Fibroblast of lung (primary cell): ENCODE measurements around the gene TMEM123. TPM values are rescaled to one million over a fixed set of nuclear protein-coding genes. Genes with fewer than 3 reads are reported as not detected.
A peak's percentile ranks its signal among the peaks of the same experiment; 100 is the strongest.

Source experiments
- DNase-seq, 2 donors: peaks; one replicate each; pipeline versions ENCODE4 v3.0.0 to v3.0.0-alpha.2; 2010; ENCODE audit warnings: low read depth in 2 of 2
- H2AFZ ChIP-seq: 2 replicates; pipeline ENCODE4 v1.5.1; 2012; ENCODE audit warnings: low read length, control low read depth, inconsistent platforms
- H3K27ac ChIP-seq: 2 replicates; pipeline ENCODE4 v1.5.1; 2011; ENCODE audit warnings: low read length, control low read depth; ENCODE audit not compliant: insufficient read depth
- H3K27me3 ChIP-seq: 2 replicates; pipeline ENCODE4 v1.5.1; 2011; ENCODE audit warnings: mild to moderate bottlenecking, low read length; ENCODE audit not compliant: control insufficient read depth, insufficient read depth
- H3K36me3 ChIP-seq: 2 replicates; pipeline ENCODE4 v1.5.1; 2011; ENCODE audit warnings: low read length; ENCODE audit not compliant: control insufficient read depth, insufficient read depth
- H3K4me1 ChIP-seq: 2 replicates; pipeline ENCODE4 v1.5.1; 2011; ENCODE audit warnings: low read length; ENCODE audit not compliant: control insufficient read depth, insufficient read depth; ENCODE audit errors: extremely low read depth
- H3K4me2 ChIP-seq: 2 replicates; pipeline ENCODE4 v1.5.1; 2011; ENCODE audit warnings: low read length, control low read depth; ENCODE audit not compliant: insufficient read depth; ENCODE audit errors: extremely low read depth
- H3K4me3 ChIP-seq, 4 experiments: fragments of 200-600 bp in 1 of 4; sonication (generic) in 1 of 4; replicated peaks in 1 of 4; 2 replicates each; pipeline ENCODE4 v1.5.1; 2011 to 2016; ENCODE audit warnings: low read length in 4 of 4, low read depth in 3 of 4, mild to moderate bottlenecking in 3 of 4, control low read depth in 2 of 4, inconsistent platforms in 1 of 4, mixed read lengths in 1 of 4; ENCODE audit not compliant: insufficient read depth in 1 of 4; ENCODE audit errors: control extremely low read depth in 1 of 4
- H3K79me2 ChIP-seq: 2 replicates; pipeline ENCODE4 v1.5.1; 2012; ENCODE audit warnings: mild to moderate bottlenecking, low read length, inconsistent platforms; ENCODE audit not compliant: control insufficient read depth, insufficient read depth
- H3K9ac ChIP-seq: 2 replicates; pipeline ENCODE4 v1.5.1; 2011; ENCODE audit warnings: mild to moderate bottlenecking, low read length, control low read depth; ENCODE audit not compliant: insufficient read depth
- H3K9me3 ChIP-seq: 2 replicates; pipeline ENCODE4 v1.5.1; 2012; ENCODE audit warnings: low read depth, low read length; ENCODE audit not compliant: control insufficient read depth, insufficient read depth
- H4K20me1 ChIP-seq: 2 replicates; pipeline ENCODE4 v1.5.1; 2011; ENCODE audit warnings: low read length; ENCODE audit not compliant: control insufficient read depth, insufficient read depth; ENCODE audit errors: extremely low read depth
- EZH2 ChIP-seq: IDR thresholded peaks from 2 replicates; pipeline ENCODE4 v1.5.1; 2012; ENCODE audit warnings: low read length, control low read depth, mild to moderate bottlenecking; ENCODE audit errors: missing control alignments
- polyA plus RNA-seq, 2 donors: library from polyadenylated mRNA; depleted of rRNA in 1 of 2; stranded (reverse) in 1 of 2; unstranded in 1 of 2; fragments of >200 nt; gene quantifications; 2 replicates each; pipeline ENCODE4 v1.2.1, GENCODE V29; 2011 to 2012; ENCODE audit warnings: missing spikeins in 1 of 2
- total RNA-seq: library from RNA; depleted of rRNA; stranded (reverse); fragments of >200 nt; gene quantifications from 2 replicates; pipeline ENCODE4 v1.2.1, GENCODE V29; 2014
- TF ChIP-seq, protein P1 (sequence below), 2 donors: IDR thresholded peaks in 1 of 2; conservative IDR thresholded peaks in 1 of 2; 1 replicate in 1 of 2; 2 replicates in 1 of 2; pipeline ENCODE4 v1.5.1; 2011 to 2012; ENCODE audit warnings: low read length in 2 of 2, control low read depth in 1 of 2, inconsistent platforms in 1 of 2, low read depth in 1 of 2, mild to moderate bottlenecking in 1 of 2

The TMEM123 gene
- total and polyA plus RNA-seq, 2 donors (not counting 1 experiment from before 2014, with no cell fraction given), result 127 to 355 TPM

DNA sequence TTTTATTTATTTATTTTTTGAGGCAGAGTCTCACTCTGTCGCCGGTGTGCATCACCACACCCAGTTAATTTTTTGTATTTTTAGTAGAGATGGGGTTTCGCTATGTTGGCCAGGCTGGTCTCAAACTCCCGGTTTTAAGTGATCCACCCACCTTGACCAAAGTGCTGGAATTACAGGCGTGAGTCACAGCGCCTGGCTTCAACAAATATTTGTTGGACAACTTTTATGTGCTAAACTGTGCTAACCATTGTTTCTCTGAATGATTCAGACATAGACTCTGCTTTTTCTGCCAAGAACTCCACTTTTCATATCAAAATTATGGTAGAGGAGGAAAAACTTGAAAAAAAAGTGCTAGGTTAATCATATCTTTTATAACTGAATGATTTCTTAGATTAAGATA, 41.7 kb upstream of the TMEM123 start:
- no peak overlapping the region for H3K9ac ChIP-seq
- no peaks in the 10 kb centered on the region for H3K4me1 ChIP-seq
- peak in 1 of 2 donors; percentile 89 for DNase-seq
- H2AFZ ChIP-seq, result no peak overlapping the region
- H3K79me2 ChIP-seq, result no peaks in the 10 kb centered on the region
- TF ChIP-seq EZH2, result no peak
- TF ChIP-seq, protein P1, sequence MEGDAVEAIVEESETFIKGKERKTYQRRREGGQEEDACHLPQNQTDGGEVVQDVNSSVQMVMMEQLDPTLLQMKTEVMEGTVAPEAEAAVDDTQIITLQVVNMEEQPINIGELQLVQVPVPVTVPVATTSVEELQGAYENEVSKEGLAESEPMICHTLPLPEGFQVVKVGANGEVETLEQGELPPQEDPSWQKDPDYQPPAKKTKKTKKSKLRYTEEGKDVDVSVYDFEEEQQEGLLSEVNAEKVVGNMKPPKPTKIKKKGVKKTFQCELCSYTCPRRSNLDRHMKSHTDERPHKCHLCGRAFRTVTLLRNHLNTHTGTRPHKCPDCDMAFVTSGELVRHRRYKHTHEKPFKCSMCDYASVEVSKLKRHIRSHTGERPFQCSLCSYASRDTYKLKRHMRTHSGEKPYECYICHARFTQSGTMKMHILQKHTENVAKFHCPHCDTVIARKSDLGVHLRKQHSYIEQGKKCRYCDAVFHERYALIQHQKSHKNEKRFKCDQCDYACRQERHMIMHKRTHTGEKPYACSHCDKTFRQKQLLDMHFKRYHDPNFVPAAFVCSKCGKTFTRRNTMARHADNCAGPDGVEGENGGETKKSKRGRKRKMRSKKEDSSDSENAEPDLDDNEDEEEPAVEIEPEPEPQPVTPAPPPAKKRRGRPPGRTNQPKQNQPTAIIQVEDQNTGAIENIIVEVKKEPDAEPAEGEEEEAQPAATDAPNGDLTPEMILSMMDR (conservative IDR thresholded peaks at IDR 0.05 in 1 of 2, IDR thresholded peaks at IDR 0.05 in 1 of 2; ENCODE audit: low read depth in 1 of 2, low read length in 2 of 2), result no peak
- H3K9me3 ChIP-seq, result no peaks in the 10 kb centered on the region
- no peaks in the 10 kb centered on the region for H4K20me1 ChIP-seq
- H3K4me3 ChIP-seq, result no peak overlapping the region
- H3K4me2 ChIP-seq, result no peak overlapping the region
- no peaks in the 10 kb centered on the region for H3K27me3 ChIP-seq
- H3K36me3 ChIP-seq, result no peaks in the 10 kb centered on the region
- H3K27ac ChIP-seq, result no peak overlapping the region

DNA sequence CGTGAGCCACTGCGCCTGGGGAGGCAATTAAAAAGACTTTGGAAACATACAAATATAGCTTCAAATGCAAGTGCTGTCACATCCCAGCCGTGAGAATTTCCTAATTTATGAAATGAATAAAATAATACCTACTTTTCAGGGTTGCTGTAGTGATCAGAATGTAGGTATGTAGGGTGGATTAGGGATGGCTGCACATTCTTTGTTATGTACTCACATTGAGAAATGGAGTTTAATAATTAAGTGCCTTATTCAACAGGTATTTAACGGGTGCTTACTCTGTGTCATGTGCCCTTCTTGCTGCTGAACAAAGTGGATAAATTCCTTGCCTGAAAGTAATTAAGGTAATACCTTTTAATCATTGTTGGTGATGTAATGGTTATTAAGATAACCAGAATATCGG, 41.0 kb upstream of the TMEM123 start:
- no peak for DNase-seq
- Histone ChIP-seq H3K4me3 (no peak overlapping the region), H3K36me3 (no peaks in the 10 kb centered on the region), H3K79me2 (no peaks in the 10 kb centered on the region), H4K20me1 (no peaks in the 10 kb centered on the region), H3K27ac (no peak overlapping the region), H3K9ac (no peak overlapping the region), H2AFZ (no peak overlapping the region), H3K9me3 (no peaks in the 10 kb centered on the region), H3K27me3 (no peaks in the 10 kb centered on the region), H3K4me2 (no peak overlapping the region), H3K4me1 (no peaks in the 10 kb centered on the region)
- TF ChIP-seq, protein P1 (conservative IDR thresholded peaks at IDR 0.05 in 1 of 2, IDR thresholded peaks at IDR 0.05 in 1 of 2; ENCODE audit: low read depth in 1 of 2, low read length in 2 of 2), result no peak
- no peak for TF ChIP-seq EZH2

- Histone ChIP-seq H3K27ac (no peak overlapping the region), H3K9ac (no peak overlapping the region), H3K79me2 (no peaks in the 10 kb centered on the region), H3K27me3 (no peaks in the 10 kb centered on the region), H4K20me1 (no peaks in the 10 kb centered on the region), H3K4me1 (no peaks in the 10 kb centered on the region), H3K36me3 (no peaks in the 10 kb centered on the region), H2AFZ (no peak overlapping the region), H3K4me2 (no peak overlapping the region), H3K9me3 (no peaks in the 10 kb centered on the region), H3K4me3 (no peak overlapping the region)
- no peak for TF ChIP-seq EZH2
- TF ChIP-seq, protein P1 (conservative IDR thresholded peaks at IDR 0.05 in 1 of 2, IDR thresholded peaks at IDR 0.05 in 1 of 2; ENCODE audit: low read depth in 1 of 2, low read length in 2 of 2), result no peak
- DNase-seq, result no peak
Measured at GRCh38 chr11:102491969-102492368, 39.4 kb upstream of the TMEM123 start.
